A673 (cell line): ENCODE data around the gene CBLC. TPM values are rescaled to one million over a fixed set of nuclear protein-coding genes. Genes with fewer than 3 reads are reported as not detected.

Source experiments
- BruUV-seq: library from RNA; stranded (reverse); fragments of 400-500 nt; replicated peaks from 2 replicates; lab custom pipeline; 2021; lab: Mats Ljungman, UMichigan
- CTCF ChIA-PET: fragments of 300-600 bp; sonication (Branson Sonifier 250); formaldehyde crosslinking; loops from one replicate; lab custom pipeline; 2022; ENCODE audit warnings: antibody characterized with exemption; lab: Charles Lee
- POLR2A ChIA-PET: fragments of 300-600 bp; sonication (Branson Sonifier 250); formaldehyde crosslinking; loops from one replicate; lab custom pipeline; 2022; ENCODE audit warnings: antibody characterized with exemption; ENCODE audit not compliant: low non-redundant PET; lab: Charles Lee
- DNase-seq: peaks from one replicate; pipeline ENCODE4 v3.0.0-alpha.2; 2015; ENCODE audit warnings: low spot score
- H3K27ac ChIP-seq: fragments of 200-600 bp; sonication (generic); 2 replicates; pipeline ENCODE4 v1.5.1; 2016; ENCODE audit warnings: mixed run types, low read depth, mild to moderate bottlenecking, mixed read lengths, antibody characterized with exemption, low read length; ENCODE audit not compliant: poor library complexity, severe bottlenecking
- H3K27me3 ChIP-seq: fragments of 200-600 bp; sonication (generic); replicated peaks from 2 replicates; pipeline ENCODE4 v1.6.1; 2017; ENCODE audit warnings: mixed run types, low read depth, mild to moderate bottlenecking, mixed read lengths, antibody characterized with exemption, low read length; ENCODE audit not compliant: insufficient read depth, poor library complexity
- H3K36me3 ChIP-seq: fragments of 200-600 bp; sonication (generic); 2 replicates; pipeline ENCODE4 v1.6.1; 2016; ENCODE audit warnings: mixed run types, mild to moderate bottlenecking, mixed read lengths, antibody characterized with exemption, low read length; ENCODE audit not compliant: insufficient read depth, poor library complexity, severe bottlenecking
- H3K4me1 ChIP-seq: fragments of 200-600 bp; sonication (generic); 2 replicates; pipeline ENCODE4 v1.6.1; 2017; ENCODE audit warnings: mixed run types, mild to moderate bottlenecking, mixed read lengths, antibody characterized with exemption, low read length; ENCODE audit not compliant: insufficient read depth, poor library complexity, severe bottlenecking
- H3K4me3 ChIP-seq: fragments of 200-600 bp; sonication (generic); 2 replicates; pipeline ENCODE4 v1.5.1; 2016; ENCODE audit warnings: low read depth, mixed run types, mild to moderate bottlenecking, mixed read lengths, low read length; ENCODE audit not compliant: poor library complexity, severe bottlenecking
- H3K9me3 ChIP-seq: fragments of 200-600 bp; sonication (generic); 2 replicates; pipeline ENCODE4 v1.6.1; 2016; ENCODE audit warnings: mixed run types, low read depth, mild to moderate bottlenecking, mixed read lengths, antibody characterized with exemption, low read length; ENCODE audit not compliant: poor library complexity, severe bottlenecking
- CTCF ChIP-seq: fragments of 300-800, 200-600 bp; sonication (generic); conservative IDR thresholded peaks from 2 replicates; pipeline ENCODE4 v1.5.1; 2017; ENCODE audit warnings: low read depth, mild to moderate bottlenecking, antibody characterized with exemption, low read length, moderate library complexity, mixed read lengths
- EZH2 ChIP-seq: fragments of 200-600 bp; sonication (generic); IDR thresholded peaks from 2 replicates; pipeline ENCODE4 v1.6.1; 2017; ENCODE audit warnings: borderline replicate concordance, low read depth, mild to moderate bottlenecking, mixed read lengths, antibody characterized with exemption, low read length; ENCODE audit not compliant: poor library complexity, severe bottlenecking
- intact Hi-C: fragments of 100-400 bp; cut with micrococcal nuclease; formaldehyde crosslinking; loops from one replicate; pipeline ENCODE4 v1.10.0; 2022; ENCODE audit not compliant: unreplicated experiment
- total RNA-seq: library from RNA; stranded (reverse); gene quantifications from 2 replicates; pipeline ENCODE4 v1.2.3, GENCODE V29; 2021

CBLC gene
- total RNA-seq, 1 experiment from 2014 or later: not detected

GRCh38 chr19:44819246-44819832, 41.6 kb downstream of the CBLC start:
- Histone ChIP-seq H3K36me3 (no peaks in the 10 kb centered on the region), H3K4me1 (peaks cover 5% of the 10 kb centered on the region), H3K27me3 (no peaks in the 10 kb centered on the region), H3K9me3 (no peaks in the 10 kb centered on the region), H3K4me3 (no peak overlapping the region), H3K27ac (no peak overlapping the region)
- POLR2A ChIA-PET: no interaction called here
- TF ChIP-seq EZH2 (no peak), CTCF (no peak)
- no TSS peak for BruUV-seq
- CTCF ChIA-PET: no interaction called here
- DNase-seq: no peak
- intact Hi-C loops: no loop called here

GRCh38 chr19:44820648-44821609, 43.2 kb downstream of the CBLC start:
- no peak for TF ChIP-seq CTCF
- no peak for TF ChIP-seq EZH2
- Histone ChIP-seq H3K9me3 (no peaks in the 10 kb centered on the region), H3K27me3 (no peaks in the 10 kb centered on the region), H3K27ac (no peak overlapping the region), H3K4me1 (peaks cover 5% of the 10 kb centered on the region), H3K36me3 (no peaks in the 10 kb centered on the region), H3K4me3 (no peak overlapping the region)
- POLR2A ChIA-PET: no interaction called here
- intact Hi-C loops: no loop called here
- CTCF ChIA-PET: no interaction called here
- DNase-seq: no peak
- BruUV-seq: no TSS peak

- intact Hi-C loops: no loop called here
- POLR2A ChIA-PET: no interaction called here
- no peak for TF ChIP-seq CTCF
- no peak for TF ChIP-seq EZH2
- CTCF ChIA-PET: no interaction called here
- Histone ChIP-seq H3K27ac (no peak overlapping the region), H3K4me3 (no peak overlapping the region), H3K27me3 (peaks cover 3% of the 10 kb centered on the region), H3K4me1 (peaks cover 5% of the 10 kb centered on the region), H3K9me3 (no peaks in the 10 kb centered on the region), H3K36me3 (no peaks in the 10 kb centered on the region)
- BruUV-seq: no TSS peak
- peak; percentile 23 for DNase-seq
Measured at GRCh38 chr19:44822177-44822576, 44.5 kb downstream of the CBLC start.
